H9 (cell line): ENCODE data around the gene PLA2G4D. TPM values are rescaled to one million over a fixed set of nuclear protein-coding genes. Genes with fewer than 3 reads are reported as not detected.

Experiments used
- DNase-seq: peaks from one replicate; pipeline ENCODE4 v3.0.0-alpha.2; 2017
- H2AFZ ChIP-seq: one replicate; pipeline ENCODE4 v1.6.1; 2013; ENCODE audit warnings: mild to moderate bottlenecking, low read length, control low read depth, moderate library complexity
- H2AK5ac ChIP-seq: 2 replicates; pipeline ENCODE4 v1.6.1; 2013; ENCODE audit warnings: low read length, control low read depth, mixed read lengths; ENCODE audit not compliant: insufficient read length
- H2BK120ac ChIP-seq: one replicate; pipeline ENCODE4 v1.6.1; 2013; ENCODE audit warnings: low read depth, mild to moderate bottlenecking, low read length, control low read depth, inconsistent platforms; ENCODE audit not compliant: poor library complexity, severe bottlenecking
- H2BK12ac ChIP-seq: 2 replicates; pipeline ENCODE4 v1.6.1; 2013; ENCODE audit warnings: low read length, control low read depth, mixed read lengths, low read depth; ENCODE audit not compliant: insufficient read length
- H2BK15ac ChIP-seq: 2 replicates; pipeline ENCODE4 v1.6.1; 2013; ENCODE audit warnings: low read depth, low read length, control low read depth
- H2BK20ac ChIP-seq: one replicate; pipeline ENCODE4 v1.6.1; 2013; ENCODE audit warnings: low read depth, mild to moderate bottlenecking, low read length, control low read depth, inconsistent platforms; ENCODE audit not compliant: poor library complexity, severe bottlenecking
- H2BK5ac ChIP-seq: 2 replicates; pipeline ENCODE4 v1.6.1; 2013; ENCODE audit warnings: low read length, control low read depth, mixed read lengths; ENCODE audit not compliant: insufficient read length
- H3K14ac ChIP-seq: 2 replicates; pipeline ENCODE4 v1.6.1; 2013; ENCODE audit warnings: low read length, control low read depth; ENCODE audit not compliant: insufficient read depth
- H3K18ac ChIP-seq: 2 replicates; pipeline ENCODE4 v1.6.1; 2013; ENCODE audit warnings: low read depth, mild to moderate bottlenecking, mixed read lengths, low read length, control low read depth; ENCODE audit not compliant: insufficient read length
- H3K23ac ChIP-seq: 2 replicates; pipeline ENCODE4 v1.6.1; 2013; ENCODE audit warnings: low read length, control low read depth, mixed read lengths, low read depth; ENCODE audit not compliant: insufficient read length
- H3K23me2 ChIP-seq: 2 replicates; pipeline ENCODE4 v1.6.1; 2013; ENCODE audit warnings: low read depth, mild to moderate bottlenecking, mixed read lengths, low read length, control low read depth; ENCODE audit not compliant: insufficient read length, poor library complexity, severe bottlenecking
- H3K27ac ChIP-seq: 2 replicates; pipeline ENCODE4 v1.5.1; 2013; ENCODE audit warnings: low read length, control low read depth, mixed read lengths, low read depth; ENCODE audit not compliant: insufficient read length
- H3K27me3 ChIP-seq: 2 replicates; pipeline ENCODE4 v1.6.1; 2013; ENCODE audit warnings: low read length, control low read depth, inconsistent platforms; ENCODE audit not compliant: insufficient read depth
- H3K4ac ChIP-seq: 2 replicates; pipeline ENCODE4 v1.6.1; 2013; ENCODE audit warnings: low read depth, mild to moderate bottlenecking, control low read depth, inconsistent platforms, low read length, moderate library complexity
- H3K4me1 ChIP-seq: 2 replicates; pipeline ENCODE4 v1.6.1; 2013; ENCODE audit warnings: low read length, control low read depth, inconsistent platforms; ENCODE audit not compliant: insufficient read depth
- H3K4me2 ChIP-seq: 2 replicates; pipeline ENCODE4 v1.6.1; 2013; ENCODE audit warnings: low read length, control low read depth, mixed read lengths; ENCODE audit not compliant: insufficient read length, insufficient read depth
- H3K56ac ChIP-seq: 2 replicates; pipeline ENCODE4 v1.6.1; 2013; ENCODE audit warnings: low read depth, mild to moderate bottlenecking, mixed read lengths, low read length, control low read depth; ENCODE audit not compliant: insufficient read length
- H3K79me1 ChIP-seq: 2 replicates; pipeline ENCODE4 v1.6.1; 2013; ENCODE audit warnings: low read depth, mild to moderate bottlenecking, moderate library complexity, low read length, control low read depth, inconsistent platforms; ENCODE audit not compliant: insufficient read depth, poor library complexity, severe bottlenecking
- H3K79me2 ChIP-seq: 2 replicates; pipeline ENCODE4 v1.6.1; 2013; ENCODE audit warnings: low read length, control low read depth, inconsistent platforms; ENCODE audit not compliant: insufficient read depth
- H3K9ac ChIP-seq: 2 replicates; pipeline ENCODE4 v1.6.1; 2013; ENCODE audit warnings: low read length, control low read depth, mixed read lengths; ENCODE audit not compliant: insufficient read length; ENCODE audit errors: extremely low read depth
- H3K9me3 ChIP-seq: one replicate; pipeline ENCODE4 v1.6.1; 2013; ENCODE audit warnings: low read depth, low read length, inconsistent platforms; ENCODE audit not compliant: control insufficient read depth
- H3T11ph ChIP-seq: one replicate; pipeline ENCODE4 v1.6.1; 2013; ENCODE audit warnings: mild to moderate bottlenecking, low read length, control low read depth, inconsistent platforms
- H4K20me1 ChIP-seq: one replicate; pipeline ENCODE4 v1.6.1; 2013; ENCODE audit not compliant: control insufficient read depth, insufficient read length, insufficient read depth
- H4K5ac ChIP-seq: 2 replicates; pipeline ENCODE4 v1.6.1; 2013; ENCODE audit warnings: low read depth, mild to moderate bottlenecking, mixed read lengths, low read length, control low read depth; ENCODE audit not compliant: insufficient read length
- H4K8ac ChIP-seq: replicated peaks from 2 replicates; pipeline ENCODE4 v1.6.1; 2013; ENCODE audit warnings: low read length, control low read depth, mixed read lengths, low read depth; ENCODE audit not compliant: insufficient read length
- H4K91ac ChIP-seq: 2 replicates; pipeline ENCODE4 v1.6.1; 2013; ENCODE audit warnings: low read depth, mild to moderate bottlenecking, moderate library complexity, mixed read lengths, low read length, control low read depth; ENCODE audit not compliant: insufficient read length
- H3K27ac Mint-ChIP-seq, 3 experiments: 2 replicates in 2 of 3; 3 replicates in 1 of 3; pipeline ENCODE4 v1.8.0; 2020 to 2021; ENCODE audit warnings: mixed read lengths in 3 of 3, mild to moderate bottlenecking in 1 of 3, moderate library complexity in 1 of 3
- H3K27me3 Mint-ChIP-seq: 2 replicates; pipeline ENCODE4 v1.8.0; 2021; ENCODE audit warnings: low read depth, mild to moderate bottlenecking, moderate library complexity, mixed read lengths
- H3K36me3 Mint-ChIP-seq, 3 experiments: 2 replicates in 2 of 3; 3 replicates in 1 of 3; pipeline ENCODE4 v1.8.0; 2020 to 2021; ENCODE audit warnings: low read depth in 3 of 3, mixed read lengths in 3 of 3; ENCODE audit not compliant: insufficient read depth in 1 of 3
- H3K4me1 Mint-ChIP-seq, 2 experiments: 2 replicates each; pipeline ENCODE4 v1.8.0; 2020; ENCODE audit warnings: mixed read lengths in 2 of 2
- H3K4me3 Mint-ChIP-seq, 2 experiments: 2 replicates in 1 of 2; 3 replicates in 1 of 2; pipeline ENCODE4 v1.8.0; 2020 to 2021; ENCODE audit warnings: mild to moderate bottlenecking in 2 of 2, mixed read lengths in 2 of 2, moderate library complexity in 1 of 2
- H3K9me3 Mint-ChIP-seq, 2 experiments: 2 replicates in 1 of 2; 3 replicates in 1 of 2; pipeline ENCODE4 v1.8.0; 2020; ENCODE audit warnings: mild to moderate bottlenecking in 2 of 2, mixed read lengths in 2 of 2, moderate library complexity in 1 of 2
- CTCF ChIP-seq: fragments of 200-600 bp; sonication (generic); conservative IDR thresholded peaks from 3 replicates; pipeline ENCODE4 v1.8.0; 2021; ENCODE audit warnings: antibody characterized with exemption, mild to moderate bottlenecking
- WGBS: extraction: QIAGEN DNeasy Blood & Tissue Kit; methylation state at CpG from one replicate; pipeline ENCODE4 v1.1.7; 2013; ENCODE audit warnings: missing lambda C conversion rate, low lambda C conversion rate, mixed read lengths; ENCODE audit not compliant: insufficient read length; ENCODE audit errors: extremely low coverage; 5-methylcytosine and 5-hydroxymethylcytosine counted together
- total RNA-seq: library from RNA; stranded (reverse); gene quantifications from 2 replicates; pipeline ENCODE4 v1.2.1, GENCODE V29; 2021

PLA2G4D gene
- total RNA-seq, 1 experiment from 2014 or later = 0.33 TPM

GRCh38 chr15:42057799-42058646, 36.3 kb downstream of the PLA2G4D start:
- Histone ChIP-seq H3K23ac (no peak overlapping the region), H3K18ac (no peak overlapping the region), H3K4me1 (no peaks in the 10 kb centered on the region), H3K14ac (no peak overlapping the region), H4K91ac (no peak overlapping the region), H4K8ac (no peak overlapping the region), H3T11ph (no peak overlapping the region), H3K4ac (no peak overlapping the region), H2BK12ac (no peak overlapping the region), H3K27ac (no peak overlapping the region), H2BK5ac (no peak overlapping the region), H3K27me3 (no peaks in the 10 kb centered on the region), H3K56ac (no peak overlapping the region), H4K5ac (no peak overlapping the region), H2BK15ac (no peak overlapping the region), H3K23me2 (peaks cover 3% of the 10 kb centered on the region), H2BK120ac (no peak overlapping the region), H4K20me1 (no peaks in the 10 kb centered on the region), H2BK20ac (no peak overlapping the region), H3K4me2 (peak overlapping the region; percentile 7), H2AK5ac (no peak overlapping the region), H2AFZ (no peak overlapping the region), H3K79me2 (no peaks in the 10 kb centered on the region), H3K9ac (no peak overlapping the region), H3K79me1 (no peaks in the 10 kb centered on the region), H3K9me3 (no peaks in the 10 kb centered on the region)
- TF ChIP-seq CTCF = no peak
- Mint-ChIP-seq H3K4me1 (peaks cover 4 to 12% of the 10 kb centered on the region in 2 experiments), H3K9me3 (no peaks in the 10 kb centered on the region; a peak in 2 of 5 replicates), H3K27ac (no peak overlapping the region), H3K4me3 (peak overlapping the region in 1 of 2 experiments; percentile 57; a peak in 2 of 5 replicates), H3K36me3 (no peaks in the 10 kb centered on the region), H3K27me3 (peaks cover 19% of the 10 kb centered on the region)
- DNase-seq = no peak
- no CpG with 5 or more reads among the region's 6 CpGs for WGBS
